Measurements from ENCODE around the gene LAMA2.
A peak's percentile ranks its signal among the peaks of the same experiment; 100 is the strongest.

Gene LAMA2

DNA sequence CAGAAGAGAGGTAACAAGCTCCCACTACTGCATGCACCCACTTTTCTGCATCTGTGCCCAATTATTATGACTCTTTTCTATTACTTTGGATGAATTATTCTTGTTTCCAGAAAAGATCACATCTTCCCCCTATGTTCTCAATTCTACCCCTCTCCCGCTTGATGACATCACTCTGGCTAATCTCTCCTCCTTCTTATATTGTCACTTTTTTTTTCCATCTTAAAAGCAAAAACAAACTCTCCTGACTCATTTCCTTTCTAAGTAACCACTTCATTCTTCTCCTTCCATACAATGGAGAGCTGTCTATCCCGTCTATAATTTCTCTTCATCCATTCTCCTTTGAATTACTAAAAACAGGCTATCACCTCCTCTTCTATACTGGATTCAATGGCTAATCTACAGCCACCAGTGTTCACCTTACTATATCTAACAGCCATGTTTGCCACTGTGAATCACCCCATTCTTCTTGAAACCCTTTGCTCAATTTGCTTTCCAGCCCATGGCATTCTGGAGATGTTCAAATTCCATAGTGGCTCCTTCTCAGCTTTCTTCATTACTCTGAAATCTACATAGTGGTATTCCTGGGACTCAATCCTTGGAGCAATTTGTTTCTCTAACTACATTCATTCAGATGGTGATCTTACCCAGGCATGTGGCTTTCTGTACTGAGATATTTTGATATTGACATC lies 448.7 kb downstream of the LAMA2 start:
- no peak for DNase-seq

DNA sequence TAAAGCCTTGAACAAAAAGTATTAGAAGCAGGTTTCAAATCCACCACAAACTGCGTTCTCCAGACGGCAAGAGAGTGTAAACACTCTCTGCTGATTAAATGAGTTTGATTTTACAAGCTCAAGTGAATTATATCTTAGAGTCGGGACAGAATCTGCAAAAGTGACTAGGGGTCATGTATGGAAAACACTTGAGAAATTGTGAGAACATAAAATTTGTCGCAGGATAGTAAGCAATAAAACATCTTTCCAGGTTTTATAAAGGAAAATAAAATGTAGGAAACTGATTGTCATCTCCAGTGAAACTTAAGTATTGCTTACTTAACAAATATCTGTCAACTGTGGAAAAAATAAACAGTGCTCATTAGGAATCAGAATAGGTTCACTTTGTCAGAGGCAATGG lies 452.9 kb downstream of the LAMA2 start:
- no peak for DNase-seq

DNA sequence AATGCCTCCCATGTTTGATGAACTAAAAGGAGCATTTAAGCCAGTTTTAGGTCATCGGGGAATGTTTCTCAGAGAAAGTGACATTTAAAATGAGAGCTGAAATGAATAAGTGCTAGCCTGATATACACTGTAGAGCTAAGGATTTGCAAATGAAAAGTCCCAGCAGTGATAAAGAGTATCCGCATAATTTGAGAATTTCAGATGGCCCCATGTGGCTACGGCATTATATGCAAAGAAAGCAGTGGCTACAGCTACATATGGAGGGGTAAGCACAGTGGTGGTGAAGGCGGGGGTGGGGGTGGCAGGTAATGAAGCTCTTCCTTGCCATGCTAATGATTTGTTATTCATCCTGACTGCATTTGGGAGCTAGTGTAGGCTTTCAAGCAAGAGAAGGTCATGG lies 455.7 kb downstream of the LAMA2 start:
- DNase-seq = no peak

DNA sequence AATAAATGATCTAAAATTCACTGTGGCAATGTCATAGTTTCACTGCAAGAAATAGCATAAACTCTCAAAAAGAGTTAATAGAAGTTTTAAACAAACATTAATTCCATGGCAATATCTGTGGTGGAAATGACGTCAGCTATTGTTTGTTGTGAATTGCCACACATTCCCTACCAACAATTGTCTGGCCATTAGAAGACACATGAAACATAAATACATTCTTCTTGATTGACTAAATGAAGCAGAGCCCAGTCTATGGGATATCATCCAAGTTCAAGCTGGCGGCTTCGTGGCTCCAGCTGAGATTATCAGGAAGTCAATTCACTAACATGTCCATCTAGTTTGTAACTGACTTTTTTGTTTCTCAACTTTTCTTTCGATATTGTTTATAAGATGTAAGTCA lies 458.0 kb downstream of the LAMA2 start:
- no peak for DNase-seq

DNA sequence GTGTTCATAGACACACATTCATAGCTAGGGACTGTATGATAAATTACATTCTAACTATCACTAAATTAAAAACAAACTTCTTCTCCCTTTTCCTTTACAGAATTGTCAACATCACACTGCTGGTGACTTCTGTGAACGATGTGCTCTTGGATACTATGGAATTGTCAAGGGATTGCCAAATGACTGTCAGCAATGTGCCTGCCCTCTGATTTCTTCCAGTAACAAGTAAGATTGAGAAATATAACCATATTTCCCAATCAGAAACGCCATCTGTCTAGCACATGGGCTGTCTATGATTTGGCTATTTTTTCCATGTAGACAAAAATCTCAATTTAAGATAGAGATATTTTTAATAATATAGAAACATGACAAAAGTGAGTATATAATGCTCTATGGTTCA lies 459.3 kb downstream of the LAMA2 start:
- DNase-seq = no peak

DNA sequence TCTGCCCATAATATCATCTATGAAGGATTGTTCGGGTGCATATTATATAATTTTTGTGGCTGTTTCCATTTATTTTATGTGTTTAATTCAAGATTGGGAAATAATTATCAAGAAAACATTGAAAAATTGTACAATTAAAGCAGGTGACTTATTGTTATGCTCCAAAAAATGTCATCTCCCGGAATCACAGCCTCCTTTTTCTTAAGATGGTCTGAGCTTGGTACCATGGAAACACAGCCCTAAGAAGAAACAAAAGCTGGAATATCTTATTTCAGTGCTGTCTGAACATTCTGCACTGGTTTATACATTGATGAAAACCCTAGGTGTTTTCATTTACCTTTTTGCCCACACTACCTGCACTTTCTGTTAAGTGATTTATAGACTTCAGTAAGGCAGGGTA lies 459.9 kb downstream of the LAMA2 start:
- no peak for DNase-seq

DNA sequence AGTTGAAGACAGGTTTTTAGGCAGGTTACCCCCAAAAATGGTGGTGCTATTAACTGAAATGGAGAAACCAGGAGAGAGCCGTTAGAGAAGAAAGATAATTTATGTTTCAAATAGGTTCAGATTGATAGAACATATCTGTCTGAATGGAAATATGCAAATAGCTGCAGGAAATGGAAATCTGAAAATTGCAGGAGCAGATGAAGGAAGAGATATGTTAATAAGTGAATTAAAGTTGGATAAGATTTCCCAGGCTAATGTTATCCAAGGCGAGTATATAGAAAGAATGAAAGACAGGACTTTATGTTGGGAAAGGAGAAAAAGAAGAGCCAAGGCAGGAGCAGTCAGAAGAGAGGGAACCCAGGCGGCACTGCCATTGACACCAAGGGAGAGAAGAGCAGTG lies 461.4 kb downstream of the LAMA2 start:
- no peak for DNase-seq

DNA sequence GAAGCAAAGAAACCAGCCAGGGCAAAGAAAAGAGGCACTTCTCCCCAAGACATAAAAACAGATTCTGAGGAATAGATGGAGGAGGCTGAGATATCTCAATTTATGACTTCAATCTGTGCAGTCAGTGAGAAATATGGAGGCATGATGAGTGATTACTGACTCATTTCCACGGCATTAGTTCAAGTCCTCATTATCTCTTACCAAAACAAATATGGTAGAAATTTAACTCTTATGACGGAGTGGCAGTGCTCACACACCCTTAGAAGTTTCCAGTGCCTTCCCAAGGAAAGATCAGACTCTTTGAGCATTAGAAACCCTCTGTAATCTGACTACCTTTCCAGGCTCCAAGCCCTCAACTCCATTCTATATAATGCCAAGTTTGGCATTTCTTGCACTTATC lies 463.0 kb downstream of the LAMA2 start:
- no peak for DNase-seq

DNA sequence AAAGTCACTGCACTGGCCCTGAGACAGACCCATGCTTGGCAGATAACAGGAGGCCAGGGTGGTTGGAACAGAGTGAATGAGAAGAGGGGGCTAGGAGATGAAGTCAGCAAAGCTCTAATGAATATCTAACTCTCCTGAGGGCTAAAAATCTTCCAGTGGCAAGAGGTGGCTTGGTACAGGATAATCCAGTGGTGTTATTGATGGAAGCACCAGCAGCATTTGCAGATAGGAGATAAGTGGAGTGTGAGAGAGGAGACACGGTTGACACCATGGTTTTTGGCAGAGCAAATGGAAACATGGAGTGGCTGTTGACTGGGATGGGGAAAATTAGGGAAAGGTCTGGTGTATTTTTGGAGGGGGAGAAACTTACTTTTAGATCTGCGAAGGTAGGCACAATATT lies 464.0 kb downstream of the LAMA2 start:
- no peak for DNase-seq

DNA sequence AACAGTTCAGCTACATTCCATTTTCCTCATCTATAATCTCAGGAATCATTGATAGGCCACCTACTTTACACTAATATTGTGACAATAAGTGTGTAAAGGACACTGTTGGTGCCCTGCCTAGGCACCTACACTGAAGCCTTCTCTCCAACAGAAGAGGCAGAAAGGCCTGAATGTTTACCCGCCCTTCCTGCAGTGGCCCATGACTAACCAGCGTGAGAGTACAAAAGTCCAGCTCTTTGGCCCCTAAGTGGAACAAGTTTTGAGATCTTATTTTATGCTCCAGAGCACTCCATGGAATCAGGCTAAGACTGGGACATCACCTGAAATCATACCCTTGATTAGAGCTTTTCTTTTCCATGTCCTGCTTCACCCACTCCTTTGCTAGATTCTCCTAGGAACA lies 467.3 kb downstream of the LAMA2 start:
- DNase-seq = no peak

DNA sequence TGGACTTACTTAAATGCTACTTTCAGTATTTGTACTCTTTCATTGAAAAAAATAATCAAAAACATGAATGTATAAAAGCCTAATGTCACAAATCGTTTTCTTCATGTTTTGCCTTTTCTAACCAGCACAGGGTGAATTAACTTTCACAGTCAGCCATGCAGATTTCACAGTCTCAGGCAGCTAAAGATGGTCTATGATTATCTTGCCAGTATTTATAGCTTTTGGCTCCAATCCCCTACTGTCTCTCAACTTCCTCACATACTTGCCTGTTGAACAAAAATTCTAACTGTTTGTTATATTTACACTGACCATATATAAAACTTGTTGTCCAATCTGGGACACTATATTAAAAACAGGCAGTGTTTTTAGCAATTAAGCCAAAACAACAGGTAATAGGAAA lies 468.9 kb downstream of the LAMA2 start:
- no peak for DNase-seq

DNA sequence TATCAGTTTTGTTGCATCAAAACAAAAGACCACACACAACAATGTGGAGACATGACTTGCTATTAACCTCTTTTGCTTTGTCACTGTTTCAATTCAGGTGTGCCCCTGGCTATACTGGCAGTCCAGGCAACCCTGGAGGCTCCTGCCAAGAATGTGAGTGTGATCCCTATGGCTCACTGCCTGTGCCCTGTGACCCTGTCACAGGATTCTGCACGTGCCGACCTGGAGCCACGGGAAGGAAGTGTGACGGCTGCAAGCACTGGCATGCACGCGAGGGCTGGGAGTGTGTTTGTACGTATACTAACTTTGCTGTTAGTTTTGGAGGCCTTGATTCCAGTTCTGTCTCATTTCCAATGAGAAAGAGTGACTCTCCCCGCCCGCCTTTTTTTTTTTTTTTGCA lies 470.1 kb downstream of the LAMA2 start:
- no peak for DNase-seq

DNA sequence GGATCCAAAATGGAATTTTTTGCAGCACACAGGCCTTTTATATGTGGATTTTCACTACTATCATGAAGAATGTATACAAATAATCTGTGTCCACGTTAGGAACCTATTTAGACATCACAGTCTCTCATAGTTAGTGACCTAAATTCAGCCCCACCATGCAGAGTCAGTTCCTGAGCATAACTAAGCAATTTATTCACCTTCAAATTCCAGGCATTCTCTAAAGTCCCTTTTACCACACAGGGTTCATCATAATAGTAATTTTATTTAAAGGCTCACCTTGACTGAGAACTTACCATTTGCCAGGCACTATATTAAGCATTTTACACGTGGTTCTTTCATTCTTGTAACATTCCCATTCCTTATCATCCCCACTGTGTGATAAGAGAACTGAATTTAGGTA lies 473.2 kb downstream of the LAMA2 start:
- no peak for DNase-seq

DNA sequence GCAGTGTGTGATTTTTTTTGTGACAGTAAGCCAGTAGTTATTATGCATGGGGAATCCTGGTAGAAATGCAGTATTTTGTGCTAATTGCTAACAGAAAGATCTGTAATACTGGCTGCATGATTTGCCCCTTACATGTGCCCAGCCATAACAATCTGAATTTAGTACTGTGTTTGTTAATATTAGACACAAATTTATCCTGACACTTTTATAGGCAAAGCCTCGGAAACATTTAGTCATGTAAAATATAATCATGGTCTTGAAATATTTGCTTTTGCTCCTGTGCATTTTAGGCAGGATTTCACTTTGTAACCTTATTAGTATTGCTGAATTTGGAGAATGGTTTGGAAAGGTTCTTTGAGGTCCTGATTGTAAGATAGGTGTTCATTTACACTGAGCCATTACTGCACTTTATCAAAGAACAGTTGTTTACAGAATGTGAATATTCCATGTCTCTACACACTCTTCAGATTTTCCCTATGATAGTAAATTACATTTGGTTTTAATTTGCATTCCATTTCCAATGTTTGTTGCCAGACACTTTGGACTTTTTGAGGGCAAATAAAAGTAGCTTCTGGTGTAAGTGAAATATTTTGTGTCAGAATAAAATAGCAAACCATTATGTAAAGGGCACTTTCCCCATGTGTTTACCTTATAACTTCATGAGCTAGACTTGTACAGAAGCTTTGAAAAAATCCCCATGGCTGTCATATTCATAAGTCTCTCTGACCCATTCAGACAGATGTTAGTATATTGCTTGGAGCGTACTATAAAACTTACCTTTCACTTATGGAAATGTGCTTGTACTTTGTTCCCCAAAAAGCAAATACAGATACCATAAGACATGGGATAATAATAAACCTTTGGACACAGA lies 477.1 kb downstream of the LAMA2 start:
- DNase-seq = no peak

DNA sequence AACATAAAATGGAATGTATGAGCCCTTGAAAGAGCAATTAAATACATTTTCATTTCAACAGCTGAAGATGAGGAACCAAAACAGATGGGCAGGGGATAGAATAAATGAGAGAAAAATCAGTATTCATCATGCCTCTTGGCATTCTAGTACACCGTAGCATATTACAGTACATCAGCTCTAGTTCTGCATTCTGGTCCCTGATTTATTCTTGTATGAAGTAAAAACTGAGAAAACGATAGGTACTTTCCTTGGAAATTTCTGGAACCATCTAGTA lies 477.7 kb downstream of the LAMA2 start:
- DNase-seq = no peak

DNA sequence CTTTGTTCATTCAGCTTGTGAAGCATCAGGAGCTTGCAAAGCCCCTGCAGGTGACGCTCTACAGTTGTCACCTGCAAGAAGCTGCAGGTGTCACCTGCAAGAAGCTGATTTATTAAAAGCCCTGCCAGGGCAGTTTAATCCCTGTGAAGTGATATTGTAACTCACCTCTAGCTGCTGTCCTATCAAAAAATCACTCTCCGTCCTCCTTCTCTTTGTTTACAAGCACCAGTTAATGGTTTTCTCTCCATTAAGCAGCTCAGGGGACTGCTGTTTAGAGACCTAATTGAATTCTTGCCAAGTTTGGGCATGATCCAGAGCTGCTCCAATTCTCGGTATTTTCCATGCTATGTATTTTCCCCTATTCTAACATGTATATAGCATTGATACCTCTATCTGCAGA lies 481.1 kb downstream of the LAMA2 start:
- DNase-seq = no peak

DNA sequence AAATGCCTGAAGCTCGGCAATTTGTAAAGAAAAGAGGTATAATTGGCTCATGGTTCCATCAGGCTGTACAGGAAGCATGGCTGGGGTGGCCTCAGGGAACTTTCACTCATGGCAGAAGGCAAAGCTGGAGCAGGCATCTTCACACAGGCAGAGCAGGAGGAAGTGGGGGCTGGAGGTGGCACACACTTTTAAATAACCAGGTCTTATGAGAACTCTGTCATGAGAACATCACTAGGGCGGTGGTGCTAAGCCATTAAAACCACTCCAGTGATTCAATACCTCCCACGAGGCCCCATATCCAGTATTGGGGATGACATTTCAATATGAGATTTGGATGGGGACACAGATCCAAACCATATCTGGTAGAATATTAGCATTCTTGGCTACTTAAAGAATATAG lies 481.8 kb downstream of the LAMA2 start:
- no peak for DNase-seq

DNA sequence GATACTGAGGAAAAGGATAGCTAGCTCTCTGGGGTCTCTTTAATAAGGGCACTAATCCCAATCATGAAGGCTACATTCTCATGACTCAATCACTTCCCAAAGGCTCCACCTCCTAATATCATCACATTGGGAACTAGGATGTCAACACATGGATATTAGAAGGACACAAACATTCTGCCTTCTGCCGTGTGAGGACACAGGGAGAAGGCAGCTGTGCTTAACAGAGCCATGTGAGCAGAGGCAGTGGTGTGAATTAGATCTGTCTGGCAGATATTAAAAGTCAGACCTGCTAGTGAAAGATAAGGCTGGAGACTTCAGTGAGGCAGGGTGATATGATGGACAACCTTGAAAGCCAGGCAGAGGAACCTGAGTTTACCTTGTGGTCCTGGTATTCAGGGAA lies 485.1 kb downstream of the LAMA2 start:
- DNase-seq = no peak

DNA sequence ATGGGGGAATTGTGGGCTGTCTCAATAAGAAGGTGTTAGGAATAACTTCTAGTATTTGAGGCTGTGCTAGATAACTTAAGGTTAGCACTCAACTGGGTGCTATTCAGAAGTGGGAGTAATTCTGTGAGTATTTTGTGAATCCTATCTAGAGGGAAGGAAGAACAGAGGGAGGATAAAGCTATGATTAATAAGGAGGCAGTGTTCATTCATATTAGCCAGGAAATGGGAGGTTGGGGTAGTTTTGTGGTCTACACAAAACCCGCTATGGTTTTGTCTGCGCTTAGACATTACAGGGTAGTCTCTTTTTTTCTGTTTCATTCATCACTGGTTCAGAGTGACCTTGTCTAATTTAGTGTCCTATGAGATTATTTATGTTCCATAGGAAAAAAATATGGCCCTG lies 486.0 kb downstream of the LAMA2 start:
- DNase-seq = no peak

DNA sequence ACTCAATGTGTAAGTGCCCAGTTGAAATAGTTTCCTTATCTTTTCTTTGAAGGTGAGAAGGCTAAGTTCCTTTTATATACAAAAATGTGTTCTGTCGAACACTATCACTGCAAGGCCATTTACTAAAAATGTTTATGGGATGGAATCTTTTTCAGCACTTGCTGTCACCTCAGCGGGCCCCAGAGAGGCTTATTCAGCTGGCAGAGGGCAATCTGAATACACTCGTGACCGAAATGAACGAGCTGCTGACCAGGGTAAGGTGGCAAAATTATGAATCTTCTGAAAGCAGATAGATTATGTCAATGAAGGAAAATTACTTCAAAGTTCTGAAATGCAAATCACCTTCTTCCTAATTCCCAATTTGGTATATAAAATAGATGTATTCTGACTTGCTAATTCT lies 486.8 kb downstream of the LAMA2 start:
- no peak for DNase-seq

DNA sequence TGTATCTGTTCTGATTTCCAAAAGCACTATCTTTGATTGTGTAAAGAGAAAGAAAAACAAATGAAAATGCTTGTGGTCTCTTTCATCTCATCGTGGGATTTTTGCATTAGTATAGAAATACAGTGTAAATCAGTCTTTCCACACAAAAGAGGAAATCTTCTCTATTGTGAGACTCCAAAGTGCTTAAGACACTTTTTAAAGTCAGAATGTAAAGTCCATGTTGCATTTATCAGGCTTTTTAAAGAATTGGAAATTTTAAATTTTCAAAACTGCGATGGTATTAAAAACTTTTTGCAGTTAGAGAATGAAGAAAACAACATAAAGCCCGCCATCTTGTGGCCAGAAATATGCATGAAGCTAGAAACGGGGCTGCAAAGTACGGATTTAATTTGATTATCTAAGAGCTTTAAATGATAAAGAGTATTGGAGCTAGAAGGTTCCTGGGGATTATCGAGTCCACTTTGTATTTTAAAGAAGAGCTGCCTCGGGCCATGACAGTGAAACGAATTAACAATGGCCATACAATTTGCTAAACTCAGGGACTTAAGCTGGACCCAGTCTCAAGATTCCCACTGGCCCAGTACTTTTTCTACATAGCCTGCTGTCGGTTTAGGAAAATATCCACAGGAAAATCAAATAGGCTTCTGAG lies 487.5 kb downstream of the LAMA2 start:
- DNase-seq = peak in 1 of 2 experiments; percentile 30

DNA sequence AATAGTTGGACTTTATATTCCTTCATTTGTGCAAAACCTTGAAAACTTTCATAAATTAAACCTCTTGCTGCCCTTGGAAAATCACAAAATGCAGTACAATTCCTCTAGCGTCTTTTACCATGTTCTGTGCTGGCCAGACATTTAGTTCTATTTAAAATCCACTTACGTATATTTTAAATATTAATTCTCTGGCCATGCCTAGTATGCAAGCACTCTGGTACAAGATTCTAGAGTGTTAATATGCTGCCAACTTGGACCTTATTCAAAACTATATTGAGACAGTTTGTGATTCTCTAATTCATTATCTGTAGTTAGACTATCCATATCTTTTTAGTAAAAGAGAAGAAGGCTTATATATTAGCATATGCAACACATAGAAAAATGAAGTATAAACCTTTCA lies 498.9 kb downstream of the LAMA2 start:
- no peak for DNase-seq

DNA sequence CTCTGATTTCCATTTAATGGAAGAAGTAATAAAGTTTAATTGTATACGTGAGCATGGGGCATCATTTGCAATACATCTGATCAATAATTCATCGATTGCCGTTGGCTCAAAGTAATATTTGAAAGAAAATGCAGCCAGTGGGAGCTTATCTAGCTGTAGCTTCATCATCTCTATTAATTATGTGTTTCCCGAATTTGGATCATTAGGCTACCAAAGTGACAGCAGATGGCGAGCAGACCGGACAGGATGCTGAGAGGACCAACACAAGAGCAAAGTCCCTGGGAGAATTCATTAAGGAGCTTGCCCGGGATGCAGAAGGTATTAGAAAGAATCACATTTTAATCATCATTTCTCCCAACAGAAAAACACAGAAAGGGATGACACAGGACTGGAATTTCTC lies 500.0 kb downstream of the LAMA2 start:
- no peak for DNase-seq

DNA sequence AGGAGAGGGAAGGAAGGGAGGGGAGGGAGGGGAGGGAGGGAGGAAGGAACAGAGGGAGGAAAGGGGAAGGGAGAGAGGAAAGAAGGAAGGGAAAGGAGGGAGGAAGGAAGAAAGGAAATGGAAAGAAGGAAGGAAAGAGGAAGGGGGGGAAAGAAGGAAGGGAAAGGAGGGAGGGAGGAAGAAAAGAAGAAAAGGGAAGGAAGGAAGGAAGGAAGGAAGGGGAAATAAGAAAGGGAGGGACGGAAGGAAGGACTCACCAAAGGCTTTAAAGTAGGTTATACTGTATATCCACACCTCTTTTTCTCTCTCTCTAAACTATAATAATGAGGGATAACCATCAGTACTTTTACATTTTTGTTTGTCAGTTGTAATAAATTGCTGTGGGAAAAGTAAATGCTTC lies 502.2 kb downstream of the LAMA2 start:
- no peak for DNase-seq

DNA sequence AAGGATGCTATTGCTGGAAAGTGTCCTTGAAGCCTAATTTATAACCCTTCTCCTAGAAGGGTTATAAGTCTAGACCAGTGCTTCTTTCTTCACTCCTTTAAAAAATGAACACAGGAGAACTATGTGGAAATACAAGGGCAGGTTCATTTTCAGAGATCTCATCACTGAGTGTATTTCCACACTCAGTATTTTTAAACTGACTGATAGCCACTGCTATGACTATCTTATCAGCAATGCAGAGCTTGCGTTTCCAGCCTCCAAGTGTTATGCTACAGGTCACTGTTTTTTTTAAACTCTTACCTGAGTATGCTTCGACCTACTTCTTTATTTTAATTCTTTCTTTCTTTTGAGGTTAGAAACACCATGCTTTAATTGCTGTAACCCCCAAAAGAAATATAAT lies 508.0 kb downstream of the LAMA2 start:
- no peak for DNase-seq

Data from SHP77 (cell line).